Spleen (tissue), 11 donors: ENCODE results near the gene LYPD4. TPM values are rescaled to one million over a fixed set of nuclear protein-coding genes. Genes with fewer than 3 reads are reported as not detected.

Source experiments
- DNase-seq: peaks from one replicate; pipeline ENCODE4 v3.0.0-alpha.2; 2020
- H3K27ac ChIP-seq, 8 donors: fragments of 200-600 bp; sonication (generic) in 7 of 8; 1 replicate in 4 of 8; 2 replicates in 4 of 8; pipeline versions ENCODE4 v1.5.0 to v1.8.0; 2016 to 2021; ENCODE audit warnings: inconsistent platforms in 4 of 8, mild to moderate bottlenecking in 4 of 8, moderate library complexity in 1 of 8
- H3K27me3 ChIP-seq, 7 donors: fragments of 200-600 bp; sonication (generic) in 6 of 7; replicated peaks in 1 of 7; 1 replicate in 4 of 7; 2 replicates in 3 of 7; pipeline versions ENCODE4 v1.5.0 to v1.8.0; 2016 to 2021; ENCODE audit warnings: inconsistent platforms in 3 of 7, mild to moderate bottlenecking in 1 of 7
- H3K36me3 ChIP-seq, 6 donors: fragments of 200-600 bp; sonication (generic) in 5 of 6; 1 replicate in 4 of 6; 2 replicates in 2 of 6; pipeline versions ENCODE4 v1.5.0 to v1.8.0; 2016 to 2021; ENCODE audit warnings: inconsistent platforms in 2 of 6
- H3K4me1 ChIP-seq, 6 donors: fragments of 200-600 bp; sonication (generic) in 5 of 6; 1 replicate in 3 of 6; 2 replicates in 3 of 6; pipeline versions ENCODE4 v1.5.0 to v1.8.0; 2016 to 2021; ENCODE audit warnings: inconsistent platforms in 3 of 6
- H3K4me3 ChIP-seq, 8 donors: fragments of 200-600 bp; sonication (generic) in 7 of 8; 1 replicate in 4 of 8; 2 replicates in 4 of 8; pipeline versions ENCODE4 v1.5.0 to v1.8.0; 2016 to 2021; ENCODE audit warnings: inconsistent platforms in 4 of 8, mild to moderate bottlenecking in 4 of 8, moderate library complexity in 2 of 8
- H3K9me3 ChIP-seq, 8 donors: fragments of 200-600 bp; sonication (generic) in 7 of 8; 1 replicate in 4 of 8; 2 replicates in 4 of 8; pipeline versions ENCODE4 v1.5.0 to v1.8.0; 2016 to 2021; ENCODE audit warnings: inconsistent platforms in 4 of 8
- CTCF ChIP-seq, 11 experiments: fragments of 200-600 bp in 7 of 11; fragments of 450-650 bp in 4 of 11; sonication (generic) in 4 of 11; IDR thresholded peaks in 8 of 11; conservative IDR thresholded peaks in 3 of 11; 1 replicate in 7 of 11; 2 replicates in 4 of 11; pipeline versions ENCODE4 v1.4.0 to v1.8.0; 2016 to 2021; ENCODE audit warnings: antibody characterized with exemption in 11 of 11, inconsistent platforms in 4 of 11, mild to moderate bottlenecking in 1 of 11
- POLR2A ChIP-seq, 3 donors: fragments of 450-650 bp; IDR thresholded peaks; one replicate each; pipeline ENCODE4 v1.5.1; 2017; ENCODE audit warnings: antibody characterized with exemption in 3 of 3, mild to moderate bottlenecking in 1 of 3
- POLR2AphosphoS5 ChIP-seq, 3 donors: sonication (generic); formaldehyde crosslinking; IDR thresholded peaks; one replicate each; pipeline ENCODE4 v1.5.1; 2017; ENCODE audit warnings: antibody characterized with exemption in 3 of 3
- WGBS, 5 donors: extraction: QIAGEN DNeasy Blood & Tissue Kit in 3 of 5; methylation state at CpG; one replicate each; pipeline versions ENCODE4 v1.1.5 to v1.1.7; 2013 to 2018; 5-methylcytosine and 5-hydroxymethylcytosine counted together
- intact Hi-C: fragments of 100-400 bp; cut with DNase I; formaldehyde crosslinking; loops from one replicate; pipeline ENCODE4 v1.15.0; 2023; ENCODE audit warnings: low total_unique reads
- polyA plus RNA-seq, 3 donors: library from polyadenylated mRNA; stranded (reverse); fragments of 200-250 nt; gene quantifications; one replicate each; pipeline ENCODE4 v1.2.1, GENCODE V29; 2013
- total RNA-seq, 7 donors: library from RNA; depleted of rRNA in 3 of 7; stranded (reverse); fragments of >200 nt in 3 of 7; fragmentation: NEBNext Ultra II Directional in 4 of 7; extraction: Animal tissue kit (Norgen Biotek cat#: 25700) in 4 of 7; gene quantifications; one replicate each; pipeline versions ENCODE4 v1.1.0 to v1.2.1, GENCODE V29; 2016 to 2021
- donor health status: healthy with polysubstance abuse.
- donor health status: DM: no; HTN: no; CAD: no; lungs with moderate emphysema.
- donor health status: DM: no; HTN: no; CAD: no.
- donor health status: Bipolar disorder and iron deficiency.
- donor health status: healthy.
- donor health status: DM: no; HTN: no; CAD: no.
- donor health status: DM: yes; HTN: yes; CAD: no.

Gene LYPD4
- total and polyA plus RNA-seq, 10 donors: 0.04 TPM; not detected in 9

- no peak for TF ChIP-seq CTCF (IDR thresholded peaks at IDR 0.05 in 8 of 11, conservative IDR thresholded peaks at IDR 0.05 in 3 of 11)
- TF ChIP-seq POLR2AphosphoS5 (IDR thresholded peaks at IDR 0.05): peak in 1 of 3 donors; percentile 3
- Histone ChIP-seq H3K4me3 (no peak overlapping the region), H3K9me3 (no peaks in the 10 kb centered on the region), H3K27me3 (no peaks in the 10 kb centered on the region), H3K36me3 (peaks cover 0 to 86% (median 45%) of the 10 kb centered on the region in 6 donors), H3K4me1 (peaks cover 17 to 95% (median 75%) of the 10 kb centered on the region in 6 donors), H3K27ac (peak overlapping the region in 4 of 8 donors; percentile 89 to 99 (median 98))
- intact Hi-C loops: no loop called here
- DNase-seq: no peak
- WGBS, 5 donors: 76 to 91% (median 89%) methylated on average over 8 of the region's 8 CpGs
Measured at GRCh38 chr19:41889896-41890295, 45.4 kb upstream of the LYPD4 start.

- no peak for DNase-seq
- Histone ChIP-seq H3K27me3 (no peaks in the 10 kb centered on the region), H3K27ac (peak overlapping the region in 7 of 8 donors; percentile 77 to 99 (median 98)), H3K36me3 (peaks cover 0 to 78% (median 38%) of the 10 kb centered on the region in 6 donors), H3K4me1 (peaks cover 22 to 93% (median 80%) of the 10 kb centered on the region in 6 donors), H3K4me3 (peak overlapping the region in 4 of 8 donors; percentile 51 to 99 (median 94)), H3K9me3 (no peaks in the 10 kb centered on the region)
- WGBS, 5 donors: 79 to 89% (median 84%) methylated on average over 8 to 12 of the region's 12 CpGs
- intact Hi-C loops: no loop called here
- TF ChIP-seq POLR2AphosphoS5 (IDR thresholded peaks at IDR 0.05): peak; percentile 36 to 75 (median 51)
- no peak for TF ChIP-seq POLR2A (IDR thresholded peaks at IDR 0.05)
Measured at GRCh38 chr19:41888926-41889325, 44.4 kb upstream of the LYPD4 start.

GRCh38 chr19:41887711-41888382 lies 43.4 kb upstream of the LYPD4 start:
- WGBS, 5 donors: 23 to 44% (median 31%) methylated on average over 11 to 17 of the region's 17 CpGs
- Histone ChIP-seq H3K4me3 (peak overlapping the region; percentile 31 to 99 (median 70)), H3K36me3 (peaks cover 0 to 70% (median 36%) of the 10 kb centered on the region in 6 donors), H3K27me3 (no peaks in the 10 kb centered on the region), H3K4me1 (peaks cover 22 to 95% (median 79%) of the 10 kb centered on the region in 6 donors), H3K9me3 (no peaks in the 10 kb centered on the region), H3K27ac (peak overlapping the region; percentile 77 to 99 (median 94))
- intact Hi-C loops: no loop called here
- TF ChIP-seq POLR2A (IDR thresholded peaks at IDR 0.05): no peak
- peak; percentile 31 to 86 (median 66) for TF ChIP-seq POLR2AphosphoS5 (IDR thresholded peaks at IDR 0.05)
- peak in 7 of 11 experiments; percentile 22 to 56 (median 44) for TF ChIP-seq CTCF (IDR thresholded peaks at IDR 0.05 in 8 of 11, conservative IDR thresholded peaks at IDR 0.05 in 3 of 11)
- DNase-seq: peak; percentile 93

- TF ChIP-seq CTCF (IDR thresholded peaks at IDR 0.05 in 8 of 11, conservative IDR thresholded peaks at IDR 0.05 in 3 of 11) (no peak), POLR2A (IDR thresholded peaks at IDR 0.05) (peak in 1 of 3 donors; percentile 24), POLR2AphosphoS5 (IDR thresholded peaks at IDR 0.05) (peak in 2 of 3 donors; percentile 48 to 74)
- peak; percentile 91 for DNase-seq
- Histone ChIP-seq H3K4me3 (peak overlapping the region; percentile 31 to 99 (median 70)), H3K36me3 (peaks cover 0 to 62% (median 27%) of the 10 kb centered on the region in 6 donors), H3K27me3 (no peaks in the 10 kb centered on the region), H3K27ac (peak overlapping the region; percentile 77 to 99 (median 94)), H3K9me3 (no peaks in the 10 kb centered on the region), H3K4me1 (peaks cover 24 to 95% (median 78%) of the 10 kb centered on the region in 6 donors)
- intact Hi-C loops: no loop called here
- 12 to 34% (median 22%) methylated on average over 13 of the region's 13 CpGs for WGBS, 5 donors
Measured at GRCh38 chr19:41886761-41887710, 42.6 kb upstream of the LYPD4 start.
